ENCODE data around the gene SIDT2.

DNA sequence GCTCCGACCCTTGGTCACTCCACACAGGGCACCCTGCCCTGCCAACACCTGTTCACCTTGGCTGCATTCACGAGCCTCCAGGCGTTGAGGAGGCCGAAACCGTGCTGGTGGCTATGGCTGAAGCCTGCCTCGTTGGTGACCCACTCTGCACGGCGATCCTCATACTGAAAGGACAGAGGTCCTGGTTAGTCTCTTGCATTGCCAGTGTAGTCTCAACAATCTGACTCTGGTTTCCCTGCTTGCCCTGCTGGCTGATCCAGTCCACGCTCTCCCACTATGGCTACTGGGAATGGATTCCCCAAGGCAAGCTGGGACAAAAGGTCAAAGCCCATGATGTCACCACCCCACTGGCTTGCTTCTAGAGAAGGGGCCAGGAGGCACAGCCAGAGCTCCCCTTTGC, 40.5 kb downstream of the SIDT2 start:
- TF ChIP-seq, protein P1, sequence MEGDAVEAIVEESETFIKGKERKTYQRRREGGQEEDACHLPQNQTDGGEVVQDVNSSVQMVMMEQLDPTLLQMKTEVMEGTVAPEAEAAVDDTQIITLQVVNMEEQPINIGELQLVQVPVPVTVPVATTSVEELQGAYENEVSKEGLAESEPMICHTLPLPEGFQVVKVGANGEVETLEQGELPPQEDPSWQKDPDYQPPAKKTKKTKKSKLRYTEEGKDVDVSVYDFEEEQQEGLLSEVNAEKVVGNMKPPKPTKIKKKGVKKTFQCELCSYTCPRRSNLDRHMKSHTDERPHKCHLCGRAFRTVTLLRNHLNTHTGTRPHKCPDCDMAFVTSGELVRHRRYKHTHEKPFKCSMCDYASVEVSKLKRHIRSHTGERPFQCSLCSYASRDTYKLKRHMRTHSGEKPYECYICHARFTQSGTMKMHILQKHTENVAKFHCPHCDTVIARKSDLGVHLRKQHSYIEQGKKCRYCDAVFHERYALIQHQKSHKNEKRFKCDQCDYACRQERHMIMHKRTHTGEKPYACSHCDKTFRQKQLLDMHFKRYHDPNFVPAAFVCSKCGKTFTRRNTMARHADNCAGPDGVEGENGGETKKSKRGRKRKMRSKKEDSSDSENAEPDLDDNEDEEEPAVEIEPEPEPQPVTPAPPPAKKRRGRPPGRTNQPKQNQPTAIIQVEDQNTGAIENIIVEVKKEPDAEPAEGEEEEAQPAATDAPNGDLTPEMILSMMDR (IDR thresholded peaks at IDR 0.05; ENCODE audit: low read length), result no peak
- TF ChIP-seq EZH2 (IDR thresholded peaks at IDR 0.05; ENCODE audit: borderline replicate concordance, low read length), result no peak

Data from OCI-LY1 (cell line).